Measurements from ENCODE around the gene MPPED1. TPM values are rescaled to one million over a fixed set of nuclear protein-coding genes. Genes with fewer than 3 reads are reported as not detected.

MPPED1 gene
- total and polyA plus RNA-seq, 2 of the 13 experiments (the other 11 are each of a cell fraction or from before 2014, with no cell fraction given), result 0.77 TPM; not detected in 1

DNA sequence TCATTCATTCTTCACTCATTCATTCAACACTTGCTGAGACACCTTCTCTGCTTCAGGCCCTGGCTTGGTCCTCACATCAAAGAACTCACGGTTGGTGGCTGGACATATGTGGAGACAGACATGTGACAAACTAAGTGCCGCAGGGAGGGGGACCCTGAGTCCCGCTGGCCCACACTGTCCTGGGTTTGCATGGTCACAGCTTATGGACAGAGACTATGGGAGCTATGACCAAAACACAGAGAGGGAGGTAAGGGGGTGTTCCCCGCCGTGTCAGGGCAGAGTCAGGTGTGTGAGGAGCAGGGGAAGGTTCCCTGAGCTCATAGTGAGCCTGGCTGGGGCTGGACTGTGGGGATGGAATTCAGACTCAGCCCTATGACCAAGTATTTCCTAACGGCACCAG lies 123.1 kb downstream of the MPPED1 start (continued):
- TF ChIP-seq ZNF34 (CRISPR knock-in tag; IDR thresholded peaks at IDR 0.05; ENCODE audit: borderline replicate concordance), result no peak
- TF ChIP-seq KDM1A (CRISPR knock-in tag; IDR thresholded peaks at IDR 0.05), result no peak

DNA sequence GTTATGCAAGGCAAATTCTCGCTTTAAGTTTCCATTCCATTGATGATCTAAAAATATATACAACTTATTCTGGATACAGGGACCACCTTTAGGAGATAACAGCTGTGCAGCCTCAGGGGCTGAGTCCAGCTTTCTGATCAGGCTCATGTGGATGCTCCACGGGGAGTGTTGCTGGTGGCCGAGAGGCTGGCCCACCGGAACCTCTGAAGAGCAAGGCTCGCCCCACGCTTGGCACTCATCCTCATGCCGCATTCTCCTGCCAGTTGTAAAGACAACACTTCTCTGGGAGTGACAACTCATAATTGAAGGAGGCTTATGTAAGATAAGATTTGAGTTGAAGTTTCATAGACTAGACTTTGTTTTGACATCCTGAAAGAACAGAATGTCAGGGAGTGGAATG lies 123.5 kb downstream of the MPPED1 start:
- H3K36me3 ChIP-seq (replicated peaks in 1 of 2; ENCODE audit: control insufficient read depth in 1 of 2, insufficient read depth in 2 of 2, low read length in 2 of 2), result no peaks in the 10 kb centered on the region
- H3K4me2 ChIP-seq (ENCODE audit: low read depth, low read length), result no peak overlapping the region
- no peak for FAIRE-seq
- POLR2A ChIA-PET, result no interaction called here
- ATAC-seq, result no peak
- no peak for DNase-seq (ENCODE audit: low spot score)
- H3K27me3 ChIP-seq (ENCODE audit: control insufficient read depth in 1 of 2, insufficient read depth in 2 of 2, low read length in 2 of 2), result peaks cover 3 to 32% of the 10 kb centered on the region in 2 experiments; a peak in 1 of 5 replicates
- no peak overlapping the region for H3K4me3 ChIP-seq (replicated peaks in 1 of 3; ENCODE audit: insufficient read depth in 1 of 3, low read depth in 2 of 3, low read length in 3 of 3)
- no peaks in the 10 kb centered on the region for H4K20me1 ChIP-seq (ENCODE audit: insufficient read depth, low read length)
- TF ChIP-seq JARID2 (CRISPR knock-in tag; IDR thresholded peaks at IDR 0.05; ENCODE audit: insufficient replicate concordance) (no peak), ZNF747 (CRISPR knock-in tag; IDR thresholded peaks at IDR 0.05; ENCODE audit: borderline replicate concordance) (no peak), ZNF282 (IDR thresholded peaks at IDR 0.05; ENCODE audit: partially characterized antibody) (no peak), SP140L (CRISPR knock-in tag; IDR thresholded peaks at IDR 0.05; ENCODE audit: borderline replicate concordance) (no peak), ZNF235 (CRISPR knock-in tag; IDR thresholded peaks at IDR 0.05; ENCODE audit: borderline replicate concordance) (no peak), TEAD2 (CRISPR knock-in tag; IDR thresholded peaks at IDR 0.05) (no peak)
- TF ChIP-seq, protein P1, sequence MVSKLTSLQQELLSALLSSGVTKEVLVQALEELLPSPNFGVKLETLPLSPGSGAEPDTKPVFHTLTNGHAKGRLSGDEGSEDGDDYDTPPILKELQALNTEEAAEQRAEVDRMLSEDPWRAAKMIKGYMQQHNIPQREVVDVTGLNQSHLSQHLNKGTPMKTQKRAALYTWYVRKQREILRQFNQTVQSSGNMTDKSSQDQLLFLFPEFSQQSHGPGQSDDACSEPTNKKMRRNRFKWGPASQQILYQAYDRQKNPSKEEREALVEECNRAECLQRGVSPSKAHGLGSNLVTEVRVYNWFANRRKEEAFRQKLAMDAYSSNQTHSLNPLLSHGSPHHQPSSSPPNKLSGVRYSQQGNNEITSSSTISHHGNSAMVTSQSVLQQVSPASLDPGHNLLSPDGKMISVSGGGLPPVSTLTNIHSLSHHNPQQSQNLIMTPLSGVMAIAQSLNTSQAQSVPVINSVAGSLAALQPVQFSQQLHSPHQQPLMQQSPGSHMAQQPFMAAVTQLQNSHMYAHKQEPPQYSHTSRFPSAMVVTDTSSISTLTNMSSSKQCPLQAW (CRISPR knock-in tag; IDR thresholded peaks at IDR 0.05), result no peak
- H3K27ac ChIP-seq (ENCODE audit: extremely low read length, insufficient read depth, low read length), result no peak overlapping the region
- CTCF ChIA-PET (ENCODE audit: low intra/inter-chr PET ratio, low total read pairs), result no interaction called here
- no peaks in the 10 kb centered on the region for H3K4me1 ChIP-seq (ENCODE audit: insufficient read depth, low read length)
- H3K79me2 ChIP-seq (ENCODE audit: insufficient read depth, low read length), result no peaks in the 10 kb centered on the region
- BruUV-seq (replicated peaks), result no TSS peak
- intact Hi-C loops (cut with micrococcal nuclease; ENCODE audit: unreplicated experiment) (loop anchor here (5.0 kb wide), 1 partner anchor 148 kb away; no protein-coding TSS in a partner anchor), in situ Hi-C loops (cut with HindIII; ENCODE audit: extremely low pct_ligation_motif_present, low pct_unique_long_range_greater_than_20kb) (no loop called here)
- H2AFZ ChIP-seq (ENCODE audit: low read length), result no peak overlapping the region
- no peaks in the 10 kb centered on the region for H3K9me3 ChIP-seq (ENCODE audit: low read length)
- 41% methylated on average over 7 of the region's 7 CpGs for WGBS (ENCODE audit: low lambda C conversion rate)
- no peak overlapping the region for H3K9ac ChIP-seq (ENCODE audit: insufficient read depth, low read depth, low read length)
